Cardiac muscle cell (in vitro differentiated cells and primary cell): ENCODE data around the gene ARAF. TPM values are rescaled to one million over a fixed set of nuclear protein-coding genes. Genes with fewer than 3 reads are reported as not detected.

Experiments used
- DNase-seq, 2 donors: peaks; one replicate each; pipeline versions ENCODE4 v3.0.0 to v3.0.0-alpha.2; 2010 to 2017; ENCODE audit warnings: low read depth in 1 of 2, low spot score in 1 of 2
- H3K27ac ChIP-seq: fragments of 200-600 bp; sonication (generic); 2 replicates; pipeline ENCODE4 v1.5.1; 2016
- H3K27me3 ChIP-seq: fragments of 200-600 bp; sonication (generic); 2 replicates; pipeline ENCODE4 v1.6.0; 2016; ENCODE audit warnings: control low read depth
- H3K36me3 ChIP-seq: fragments of 200-600 bp; sonication (generic); 2 replicates; pipeline ENCODE4 v1.5.1; 2016; ENCODE audit warnings: control low read depth
- H3K4me1 ChIP-seq: fragments of 200-600 bp; sonication (generic); 2 replicates; pipeline ENCODE4 v1.8.1; 2017; ENCODE audit warnings: low read depth, mild to moderate bottlenecking, mixed run types
- H3K4me3 ChIP-seq: fragments of 200-600 bp; sonication (generic); 2 replicates; pipeline ENCODE4 v1.5.1; 2016; ENCODE audit warnings: mild to moderate bottlenecking
- H3K9me3 ChIP-seq: fragments of 200-600 bp; sonication (generic); 2 replicates; pipeline ENCODE4 v1.5.1; 2017; ENCODE audit warnings: low read depth, mild to moderate bottlenecking, control low read depth
- polyA plus RNA-seq: library from polyadenylated mRNA; unstranded; fragments of >200 nt; fragmentation: Nextera tagmentation; extraction: Ambion mirVana; gene quantifications from 2 replicates; pipeline ENCODE4 v1.2.1, GENCODE V29; 2016
- total RNA-seq: library from RNA; depleted of rRNA; stranded (reverse); fragments of >200 nt; gene quantifications from 2 replicates; pipeline ENCODE4 v1.2.3, GENCODE V29; 2016
- TF ChIP-seq, protein P1 (sequence below): IDR thresholded peaks from 2 replicates; pipeline ENCODE4 v1.5.1; 2012; ENCODE audit warnings: low read depth, mild to moderate bottlenecking, low read length

ARAF gene
- total and polyA plus RNA-seq, 2 experiments from 2014 or later, result 44.1 to 87.3 TPM

DNA sequence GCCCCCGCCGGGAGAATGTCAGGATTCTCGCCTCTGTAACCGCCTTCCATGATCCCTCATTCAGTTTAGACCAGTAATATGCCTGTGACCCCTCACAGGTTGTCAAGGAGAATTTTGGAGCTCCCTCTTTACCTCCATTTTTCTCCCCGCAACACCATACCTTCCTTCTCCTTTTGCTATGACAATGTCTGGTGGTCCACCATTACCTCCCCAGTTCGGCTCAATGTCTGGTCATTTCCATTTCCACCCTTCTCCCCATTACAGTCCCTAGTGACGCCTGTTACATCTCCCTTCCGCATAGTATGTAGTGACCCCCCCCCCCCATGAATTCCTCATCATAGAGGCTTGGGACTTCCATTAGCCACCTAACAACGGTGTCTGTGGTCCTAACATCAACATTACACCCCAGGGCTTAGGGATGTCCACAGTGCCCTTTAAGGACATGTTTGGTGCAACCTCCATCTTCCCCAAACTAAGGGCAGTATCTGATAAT, 700 bp downstream of the ARAF start:
- Histone ChIP-seq H3K4me1 (no peaks in the 10 kb centered on the region), H3K36me3 (peaks cover 4% of the 10 kb centered on the region), H3K9me3 (no peaks in the 10 kb centered on the region), H3K4me3 (peak overlapping the region; percentile 66), H3K27ac (peak overlapping the region; percentile 99), H3K27me3 (no peaks in the 10 kb centered on the region)
- TF ChIP-seq, protein P1, sequence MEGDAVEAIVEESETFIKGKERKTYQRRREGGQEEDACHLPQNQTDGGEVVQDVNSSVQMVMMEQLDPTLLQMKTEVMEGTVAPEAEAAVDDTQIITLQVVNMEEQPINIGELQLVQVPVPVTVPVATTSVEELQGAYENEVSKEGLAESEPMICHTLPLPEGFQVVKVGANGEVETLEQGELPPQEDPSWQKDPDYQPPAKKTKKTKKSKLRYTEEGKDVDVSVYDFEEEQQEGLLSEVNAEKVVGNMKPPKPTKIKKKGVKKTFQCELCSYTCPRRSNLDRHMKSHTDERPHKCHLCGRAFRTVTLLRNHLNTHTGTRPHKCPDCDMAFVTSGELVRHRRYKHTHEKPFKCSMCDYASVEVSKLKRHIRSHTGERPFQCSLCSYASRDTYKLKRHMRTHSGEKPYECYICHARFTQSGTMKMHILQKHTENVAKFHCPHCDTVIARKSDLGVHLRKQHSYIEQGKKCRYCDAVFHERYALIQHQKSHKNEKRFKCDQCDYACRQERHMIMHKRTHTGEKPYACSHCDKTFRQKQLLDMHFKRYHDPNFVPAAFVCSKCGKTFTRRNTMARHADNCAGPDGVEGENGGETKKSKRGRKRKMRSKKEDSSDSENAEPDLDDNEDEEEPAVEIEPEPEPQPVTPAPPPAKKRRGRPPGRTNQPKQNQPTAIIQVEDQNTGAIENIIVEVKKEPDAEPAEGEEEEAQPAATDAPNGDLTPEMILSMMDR, result no peak
- no peak for DNase-seq

DNA sequence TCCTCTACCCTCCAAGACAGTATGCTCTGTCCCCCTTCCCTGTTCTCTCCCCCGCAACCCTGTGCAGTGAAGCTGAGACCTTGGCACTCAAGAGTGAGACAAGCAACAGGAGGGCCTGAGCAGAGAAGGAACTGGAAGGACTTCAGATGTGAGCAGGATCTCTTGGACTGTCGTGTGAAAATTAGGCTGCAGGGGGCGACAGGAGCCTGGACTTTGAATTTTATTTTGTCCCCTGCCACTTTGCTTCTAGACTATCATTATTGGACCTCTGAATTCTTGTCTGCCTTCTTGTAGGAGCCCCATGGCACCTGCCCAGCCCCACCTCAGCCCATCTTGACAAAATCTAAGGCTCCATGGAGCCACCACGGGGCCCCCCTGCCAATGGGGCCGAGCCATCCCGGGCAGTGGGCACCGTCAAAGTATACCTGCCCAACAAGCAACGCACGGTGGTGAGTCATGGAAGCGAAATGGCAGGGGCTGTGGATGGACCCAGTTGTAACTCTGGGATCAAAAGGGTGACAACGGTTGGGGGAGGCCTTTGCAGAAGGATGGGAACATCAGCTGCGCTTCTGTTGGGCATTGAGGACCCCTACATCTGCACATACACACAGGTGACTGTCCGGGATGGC, 1.7 kb downstream of the ARAF start:
- Histone ChIP-seq H3K36me3 (peaks cover 4% of the 10 kb centered on the region), H3K4me1 (no peaks in the 10 kb centered on the region), H3K27me3 (no peaks in the 10 kb centered on the region), H3K27ac (no peak overlapping the region), H3K4me3 (no peak overlapping the region), H3K9me3 (no peaks in the 10 kb centered on the region)
- TF ChIP-seq, protein P1, result peak; percentile 48
- peak; percentile 12 to 57 for DNase-seq

DNA sequence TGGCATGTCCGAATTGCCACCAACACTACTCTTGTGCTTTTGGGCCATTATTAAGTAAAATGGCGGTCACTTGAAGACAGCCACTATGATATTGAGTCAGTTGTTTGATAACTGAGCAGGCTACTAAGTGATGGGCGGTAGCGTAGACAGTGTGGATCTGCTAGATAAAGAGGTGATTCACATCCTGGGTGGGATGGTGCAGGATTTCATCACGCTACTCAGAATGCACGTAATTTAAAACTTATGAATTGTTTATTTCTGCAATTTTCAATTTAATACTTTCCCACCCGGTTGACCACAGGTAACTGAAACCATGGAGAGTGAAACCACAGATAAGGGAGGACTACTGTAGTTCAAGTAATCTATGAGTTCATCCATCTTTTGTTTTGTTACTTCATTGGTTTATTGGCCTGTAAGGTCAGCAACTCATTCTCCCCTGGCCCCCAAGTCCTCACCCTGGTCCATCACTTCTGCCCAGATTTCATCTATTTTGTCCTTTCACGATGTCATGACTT, 2.9 kb downstream of the ARAF start:
- Histone ChIP-seq H3K27me3 (no peaks in the 10 kb centered on the region), H3K36me3 (peaks cover 4% of the 10 kb centered on the region), H3K27ac (no peak overlapping the region), H3K4me3 (no peak overlapping the region), H3K9me3 (no peaks in the 10 kb centered on the region), H3K4me1 (no peaks in the 10 kb centered on the region)
- TF ChIP-seq, protein P1, result no peak
- peak in 1 of 2 donors; percentile 47 for DNase-seq

DNA sequence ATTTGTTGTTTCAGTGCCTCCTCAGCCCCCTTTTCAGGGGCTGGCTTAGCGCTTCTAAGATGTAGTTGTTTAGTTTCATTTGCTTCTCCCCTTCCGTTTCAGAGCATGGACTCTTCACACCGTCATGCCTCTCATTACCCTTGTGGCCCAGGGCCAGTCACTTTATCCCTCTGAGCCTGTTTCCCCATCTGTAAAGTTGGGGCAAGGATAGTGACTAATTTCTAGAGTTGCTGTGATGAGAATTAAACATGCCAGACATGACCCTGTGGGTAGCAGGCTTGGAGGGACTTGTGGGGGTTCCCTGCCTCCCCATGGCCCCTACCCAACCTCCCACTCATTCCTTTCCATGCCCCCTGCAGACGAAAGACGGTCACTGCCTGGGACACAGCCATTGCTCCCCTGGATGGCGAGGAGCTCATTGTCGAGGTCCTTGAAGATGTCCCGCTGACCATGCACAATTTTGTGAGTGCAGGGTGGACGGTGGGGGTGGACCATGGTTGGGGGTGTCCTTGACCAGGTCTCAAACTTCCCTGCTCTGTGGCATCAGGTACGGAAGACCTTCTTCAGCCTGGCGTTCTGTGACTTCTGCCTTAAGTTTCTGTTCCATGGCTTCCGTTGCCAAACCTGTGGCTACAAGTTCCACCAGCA, 3.6 kb downstream of the ARAF start:
- Histone ChIP-seq H3K27me3 (no peaks in the 10 kb centered on the region), H3K4me1 (no peaks in the 10 kb centered on the region), H3K27ac (no peak overlapping the region), H3K9me3 (no peaks in the 10 kb centered on the region), H3K4me3 (no peak overlapping the region), H3K36me3 (peaks cover 4% of the 10 kb centered on the region)
- no peak for DNase-seq
- TF ChIP-seq, protein P1, result no peak

DNA sequence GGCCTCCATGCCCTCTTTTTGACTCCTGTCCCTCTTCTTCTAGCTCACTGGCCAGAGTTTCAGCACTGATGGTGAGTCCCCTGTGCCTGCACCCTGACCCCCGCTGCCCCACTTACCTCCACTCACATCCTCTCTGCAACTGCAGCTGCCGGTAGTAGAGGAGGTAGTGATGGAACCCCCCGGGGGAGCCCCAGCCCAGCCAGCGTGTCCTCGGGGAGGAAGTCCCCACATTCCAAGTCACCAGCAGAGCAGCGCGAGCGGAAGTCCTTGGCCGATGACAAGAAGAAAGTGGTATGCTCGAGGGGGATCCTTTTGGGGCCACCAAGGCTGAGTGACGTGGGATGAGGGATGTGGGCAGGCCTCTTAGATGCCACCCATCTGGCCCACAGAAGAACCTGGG, 5.8 kb downstream of the ARAF start:
- Histone ChIP-seq H3K9me3 (no peaks in the 10 kb centered on the region), H3K4me3 (no peak overlapping the region), H3K27me3 (no peaks in the 10 kb centered on the region), H3K27ac (no peak overlapping the region), H3K36me3 (peaks cover 4% of the 10 kb centered on the region), H3K4me1 (no peaks in the 10 kb centered on the region)
- no peak for DNase-seq
- TF ChIP-seq, protein P1, result no peak
